ENCODE data around the gene TMEM108. TPM values are rescaled to one million over a fixed set of nuclear protein-coding genes. Genes with fewer than 3 reads are reported as not detected.
A peak's percentile ranks its signal among the peaks of the same experiment; 100 is the strongest.

The TMEM108 gene
- polyA plus RNA-seq, 10 donors = 12.1 to 28.9 (median 16.7) TPM

DNA sequence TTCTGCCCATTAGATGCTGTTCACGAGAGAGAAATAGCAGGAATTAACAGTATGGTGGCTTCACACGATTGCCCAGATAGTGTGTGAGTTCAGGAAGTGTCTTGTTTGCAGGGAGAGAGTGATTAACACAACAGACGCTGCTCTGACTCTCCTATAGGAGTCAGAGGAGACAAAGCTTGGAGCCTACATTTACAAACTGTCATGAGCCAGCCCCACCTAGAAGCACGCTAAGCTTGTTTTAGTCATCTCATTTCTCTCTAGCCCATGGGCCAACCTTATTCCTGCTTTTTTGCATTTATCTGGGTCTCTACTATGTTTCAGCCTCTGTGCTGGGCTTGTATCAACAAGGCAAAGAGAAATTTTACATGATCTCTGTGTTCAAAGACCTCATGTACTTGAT, 233.3 kb downstream of the TMEM108 start:
- DNase-seq = peak in 1 of 3 donors; percentile 46

DNA sequence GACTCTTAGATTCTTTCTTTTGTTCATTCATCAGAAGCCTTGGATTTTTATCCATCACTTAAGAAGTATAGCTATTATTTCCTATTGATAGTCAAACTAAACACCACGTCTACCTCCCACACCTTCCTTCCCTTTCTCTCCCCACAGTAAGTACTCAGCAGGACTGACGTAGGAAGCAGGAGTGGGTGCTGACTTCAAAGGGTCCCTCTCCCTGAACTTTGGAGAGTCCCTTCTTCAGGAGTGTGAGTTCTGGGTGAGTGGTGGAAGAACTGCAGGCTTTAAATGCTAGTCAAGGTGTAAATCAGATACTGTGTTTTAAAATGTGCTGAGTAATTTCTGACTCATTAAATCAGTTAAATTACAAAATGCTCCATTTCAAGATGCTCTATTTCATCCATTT, 235.2 kb downstream of the TMEM108 start:
- no peak for DNase-seq

- DNase-seq = no peak
Observed at GRCh38 chr3:133274477-133274876, 236.3 kb downstream of the TMEM108 start.

GRCh38 chr3:133276594-133276993, 238.4 kb downstream of the TMEM108 start:
- DNase-seq = no peak

GRCh38 chr3:133277813-133278212, 239.6 kb downstream of the TMEM108 start:
- DNase-seq = no peak

- DNase-seq = no peak
Observed at GRCh38 chr3:133278260-133279043, 240.3 kb downstream of the TMEM108 start.

GRCh38 chr3:133280586-133280985, 242.4 kb downstream of the TMEM108 start:
- no peak for DNase-seq

DNA sequence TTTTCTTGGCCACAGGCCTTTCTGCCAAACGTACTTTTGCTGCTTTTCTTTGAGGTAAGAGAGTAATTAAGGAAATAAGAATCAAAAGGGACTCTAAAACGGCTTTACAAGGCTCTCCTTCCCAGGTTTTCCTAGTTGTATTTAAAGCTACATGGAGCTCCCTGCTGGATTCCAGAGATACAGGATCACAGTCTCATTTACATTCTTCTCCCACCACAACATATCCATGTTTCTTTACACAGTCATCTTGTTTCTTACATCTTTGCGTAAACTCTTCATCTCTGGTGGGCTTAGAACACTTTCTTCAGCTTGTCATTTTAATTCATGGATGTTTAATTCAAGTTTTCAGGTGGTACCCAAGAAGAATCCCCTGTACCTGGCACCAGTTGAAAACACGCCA, 244.0 kb downstream of the TMEM108 start:
- no peak for DNase-seq

DNA sequence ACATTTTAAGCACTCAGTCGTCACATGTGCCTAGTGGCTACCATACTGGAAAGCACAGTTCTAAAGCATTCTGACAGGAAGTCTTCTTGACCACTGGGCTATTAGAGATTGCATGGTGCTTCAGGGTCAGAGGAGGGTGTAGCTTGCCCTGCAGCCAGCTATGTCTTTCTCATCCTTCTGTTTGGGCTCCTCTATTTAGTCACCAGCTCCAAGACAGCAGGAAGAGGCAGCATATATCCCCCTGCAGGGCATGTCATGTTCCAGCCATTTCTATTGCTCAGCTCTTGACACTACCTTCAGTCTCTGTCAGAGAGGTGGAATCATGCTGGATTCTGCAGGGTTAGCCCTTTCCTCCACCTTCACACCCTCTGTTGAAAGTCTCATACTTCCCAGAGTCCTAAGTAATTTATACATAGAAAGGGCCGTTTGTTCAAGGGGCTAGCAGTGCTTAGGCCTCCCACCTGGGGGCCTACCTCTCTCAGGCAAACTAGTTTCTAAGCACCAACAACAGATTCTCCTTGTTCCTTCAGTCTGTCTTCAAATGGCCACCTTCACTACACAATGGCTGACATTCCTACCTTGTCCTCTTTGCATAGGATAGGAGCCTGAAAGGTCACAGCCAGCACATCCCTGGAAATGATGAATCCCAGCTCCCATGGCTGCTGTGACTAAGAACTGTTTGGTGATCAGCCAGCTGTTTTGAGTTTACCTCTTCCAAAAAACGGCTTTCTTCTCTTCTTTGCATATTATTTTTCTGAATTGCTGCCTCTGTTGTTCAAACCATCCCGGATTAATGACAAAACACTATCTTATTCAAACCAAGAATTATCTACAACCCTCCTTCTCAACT, 246.0 kb downstream of the TMEM108 start:
- no peak for DNase-seq

- DNase-seq = no peak
Observed at GRCh38 chr3:133289322-133289721, 251.1 kb downstream of the TMEM108 start.

GRCh38 chr3:133292296-133292695, 254.1 kb downstream of the TMEM108 start:
- DNase-seq = peak in 1 of 3 donors; percentile 11

- DNase-seq = no peak
Observed at GRCh38 chr3:133293397-133294110, 255.4 kb downstream of the TMEM108 start.

DNA sequence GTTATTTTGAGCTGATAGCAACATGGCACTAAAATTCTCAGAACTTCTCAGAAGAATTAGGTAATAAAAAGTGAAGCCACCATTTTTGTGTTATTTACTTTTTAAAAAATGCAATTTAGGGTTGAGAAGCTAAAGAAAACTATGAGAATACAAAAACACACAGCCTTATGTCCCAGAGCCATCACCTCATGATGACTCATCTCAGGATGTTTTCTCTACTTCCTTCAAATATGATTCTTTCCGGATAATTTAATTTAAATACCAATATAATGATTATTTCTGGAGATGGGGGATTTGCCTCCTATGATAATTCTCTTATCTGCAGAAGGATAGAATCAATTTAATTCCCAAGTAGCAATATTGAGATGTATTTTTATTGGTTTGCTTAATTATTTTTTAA, 256.1 kb downstream of the TMEM108 start:
- DNase-seq = no peak

DNA sequence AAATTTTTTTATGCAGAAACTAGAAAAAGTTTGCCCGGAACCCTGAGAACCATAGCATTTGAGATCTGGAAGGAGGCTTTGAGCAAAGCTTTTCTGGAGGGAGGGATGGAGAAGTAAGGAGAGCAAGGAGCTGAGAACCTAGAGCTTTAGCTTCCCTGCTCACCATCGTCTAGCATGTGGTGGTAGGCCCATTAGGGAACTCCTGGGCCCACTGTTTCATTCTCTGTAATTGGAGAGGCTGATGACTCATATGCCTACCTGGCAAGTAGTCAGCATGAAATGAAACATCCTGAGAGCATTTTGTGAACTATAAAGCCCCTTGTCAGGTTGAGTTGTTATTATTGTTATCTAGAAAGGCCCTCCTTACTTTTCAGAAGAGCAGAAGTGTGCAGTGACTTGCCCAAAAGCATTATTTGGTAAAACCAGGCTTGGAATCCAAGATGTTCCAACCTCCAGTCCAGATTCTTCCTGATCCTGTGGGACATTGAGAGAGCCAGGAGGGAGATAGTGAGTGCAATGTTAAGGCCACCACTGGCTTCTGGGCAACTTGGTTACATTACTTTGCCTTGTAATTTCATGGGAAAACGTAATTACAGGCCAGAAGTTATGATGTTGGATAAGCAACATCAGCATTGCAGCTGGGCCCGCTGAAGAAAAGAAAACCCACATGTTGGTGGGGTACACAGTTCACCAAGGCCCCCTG, 257.2 kb downstream of the TMEM108 start:
- DNase-seq = no peak

DNA sequence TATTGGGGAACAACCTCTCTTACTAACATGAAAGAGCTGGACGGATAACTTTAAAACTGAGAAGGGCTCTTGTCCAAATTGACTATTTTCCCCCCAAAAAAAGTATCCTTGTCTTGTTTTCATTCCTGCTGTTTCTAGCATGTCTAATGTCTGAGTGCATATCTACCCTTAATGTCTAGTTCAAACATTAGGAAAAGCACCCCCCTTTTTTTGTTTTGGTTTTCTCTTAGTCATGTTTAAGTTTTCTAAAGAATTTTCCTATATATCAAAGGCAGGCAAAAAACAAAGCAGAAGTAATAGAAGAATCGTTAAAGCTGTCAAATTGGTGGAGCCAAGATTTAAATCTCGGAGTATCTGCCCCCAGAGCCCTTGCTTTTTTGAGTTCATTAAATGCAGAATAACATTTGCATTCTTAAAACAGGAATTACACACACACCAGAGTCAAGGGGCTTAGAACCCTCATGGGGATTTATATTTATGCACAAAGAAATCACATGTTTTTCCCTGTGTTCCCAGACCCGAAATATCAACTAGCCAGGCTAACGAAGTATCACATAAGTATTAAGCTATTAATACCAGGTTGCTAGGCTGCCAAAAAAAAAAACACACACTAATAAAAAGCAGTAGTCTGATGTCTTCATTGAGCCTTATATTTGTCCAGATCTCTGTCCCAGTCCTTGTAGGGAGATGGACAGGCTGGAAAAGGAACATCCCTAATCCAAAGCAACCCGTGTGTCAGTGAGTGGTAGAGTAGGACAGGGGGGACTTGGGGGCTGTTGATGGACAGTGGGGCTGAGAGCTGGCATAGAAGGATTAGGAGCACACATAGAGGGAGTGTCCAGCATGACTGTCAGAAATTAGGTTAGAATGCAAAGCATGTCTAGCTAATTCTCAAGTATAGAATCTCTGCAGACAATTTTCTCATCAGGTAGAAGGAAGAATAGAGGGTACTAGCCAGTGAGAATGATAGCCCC, 258.0 kb downstream of the TMEM108 start:
- DNase-seq = peak in 2 of 3 donors; percentile 14 to 56

GRCh38 chr3:133296981-133297380, 258.8 kb downstream of the TMEM108 start:
- DNase-seq = no peak

GRCh38 chr3:133300102-133300501, 261.9 kb downstream of the TMEM108 start:
- DNase-seq = no peak

GRCh38 chr3:133301194-133301593, 263.0 kb downstream of the TMEM108 start:
- DNase-seq = peak in 1 of 3 donors; percentile 74

GRCh38 chr3:133301731-133302130, 263.5 kb downstream of the TMEM108 start:
- no peak for DNase-seq

DNA sequence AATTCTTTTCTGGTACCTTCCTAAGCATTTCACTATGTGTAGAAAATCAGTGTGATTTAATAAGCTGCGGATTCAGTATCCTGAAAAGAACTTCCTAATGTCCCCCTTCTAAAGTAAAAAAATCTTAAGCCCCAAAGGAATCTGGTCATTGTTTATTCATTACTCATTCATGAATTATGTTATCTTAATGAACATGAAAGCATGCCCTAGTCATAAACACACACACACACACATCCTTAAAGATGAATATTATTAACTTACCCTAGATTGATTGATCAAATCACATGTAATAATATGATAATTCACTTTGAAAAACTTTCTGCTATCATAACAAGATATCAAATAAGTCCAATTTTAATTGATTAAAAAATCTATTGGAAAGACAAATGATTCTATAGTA, 265.2 kb downstream of the TMEM108 start:
- no peak for DNase-seq

All from muscle of back (tissue), 11 donors.